HuH-7 (cell line): ENCODE measurements around the gene ZNF513.

Experiments used
- DNase-seq: peaks from one replicate; pipeline ENCODE4 v3.0.0; 2011; ENCODE audit warnings: low spot score

The ZNF513 gene

DNA sequence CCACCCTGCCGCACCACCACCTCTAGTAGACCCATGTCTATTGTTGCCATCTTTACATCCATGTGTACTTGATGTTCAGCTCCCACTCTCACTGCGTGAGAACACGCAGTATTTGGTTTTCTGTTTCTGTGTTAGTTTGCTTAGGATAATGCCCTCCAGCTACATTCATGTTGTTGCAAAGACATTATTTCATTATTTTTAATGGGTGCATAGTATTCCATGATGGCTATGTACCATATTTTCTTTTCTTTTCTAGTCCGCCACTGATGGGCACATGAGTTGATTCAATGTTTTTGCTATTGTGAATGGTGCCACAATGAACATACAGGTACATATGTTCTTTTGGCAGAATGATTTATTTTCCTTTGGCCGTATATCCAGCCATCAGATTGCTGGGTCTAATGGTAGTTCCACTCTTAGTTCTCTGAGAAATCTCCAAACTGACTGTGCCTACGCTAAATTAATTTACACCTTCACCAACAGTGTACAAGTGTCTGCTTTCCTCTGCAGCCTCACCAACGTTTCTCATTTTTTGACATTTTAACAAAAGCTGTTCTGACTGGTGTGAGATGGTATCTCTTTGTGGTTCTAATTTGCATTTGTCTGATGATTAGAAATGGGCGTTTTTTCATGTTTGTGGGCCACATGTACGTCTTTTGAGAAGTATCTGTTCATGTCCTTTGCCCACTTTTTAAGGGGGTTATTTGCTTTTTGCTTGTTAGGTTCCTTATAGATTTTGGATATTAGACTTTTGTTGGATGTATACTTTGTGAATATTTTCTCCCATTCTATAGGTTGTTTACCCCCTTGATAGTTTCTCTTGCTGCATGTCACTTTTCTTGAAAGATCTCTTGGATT, 10.5 kb upstream of the ZNF513 start:
- no peak for DNase-seq

- no peak for DNase-seq
Observed at GRCh38 chr2:27381577-27382181, 1.1 kb upstream of the ZNF513 start.

DNA sequence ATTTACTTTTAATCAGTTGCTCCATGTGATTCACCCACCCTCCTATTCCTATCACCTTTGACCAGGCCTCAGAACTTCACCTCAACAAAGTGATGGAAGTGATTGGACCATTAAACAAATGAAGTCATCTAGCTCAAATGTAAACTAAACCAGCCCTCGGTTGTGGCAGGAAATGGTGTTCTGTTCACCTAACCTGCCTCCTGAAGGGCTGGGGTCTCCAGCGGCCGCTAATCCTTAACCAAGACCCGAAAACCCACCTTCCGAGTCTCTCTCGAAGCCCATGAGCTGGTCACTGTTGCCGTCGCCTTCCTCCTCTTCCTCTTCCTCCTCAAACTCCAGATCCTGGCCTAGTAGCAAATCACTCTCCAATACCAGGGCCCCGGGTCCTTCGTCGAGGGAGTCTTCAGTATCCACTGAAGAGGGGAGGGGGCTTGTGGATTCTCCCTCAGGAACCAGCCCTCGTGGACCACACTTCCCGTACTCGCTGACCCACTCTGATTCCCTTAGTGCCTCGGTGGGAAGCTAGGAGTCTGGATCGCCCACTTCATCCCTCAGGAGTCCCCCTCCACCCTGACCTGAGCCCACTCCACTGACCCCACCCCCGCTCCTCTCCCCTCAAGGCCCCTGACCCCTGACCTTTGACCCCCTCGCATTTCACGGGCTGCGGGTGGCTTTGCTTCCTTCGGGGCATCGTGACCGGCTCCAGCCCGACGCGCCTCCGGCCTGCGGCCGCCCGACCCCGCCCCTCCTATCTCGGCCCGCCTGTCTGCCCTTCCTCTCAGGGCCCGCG, 503 bp downstream of the ZNF513 start:
- peak; percentile 44 for DNase-seq

- no peak for DNase-seq
Observed at GRCh38 chr2:27379383-27379835, 1.1 kb downstream of the ZNF513 start.

DNA sequence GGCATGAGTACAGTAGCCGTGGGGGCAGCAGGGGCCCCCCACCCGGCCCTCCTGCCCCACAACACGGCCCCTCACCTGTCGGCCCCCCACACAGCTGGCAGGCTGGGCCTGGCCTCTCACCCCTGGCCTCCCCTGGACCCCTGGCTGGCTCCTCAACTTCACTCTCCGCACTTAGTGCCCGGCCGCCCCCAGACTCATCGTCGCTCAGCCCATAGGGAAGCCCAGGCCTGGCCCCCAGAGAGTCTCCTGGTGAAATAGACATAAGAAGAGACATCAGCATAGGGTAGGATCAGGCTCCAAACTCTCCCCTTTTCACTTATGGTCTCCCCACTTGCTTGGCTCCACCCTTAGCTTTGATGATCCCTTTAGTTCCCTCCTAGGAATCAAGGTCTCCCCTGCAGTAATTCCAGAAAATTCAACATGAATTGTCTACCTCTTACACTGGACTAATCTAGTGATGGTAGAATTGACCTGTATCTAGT, 1.7 kb downstream of the ZNF513 start:
- DNase-seq: no peak

GRCh38 chr2:27378096-27378808, 2.3 kb downstream of the ZNF513 start:
- no peak for DNase-seq

DNA sequence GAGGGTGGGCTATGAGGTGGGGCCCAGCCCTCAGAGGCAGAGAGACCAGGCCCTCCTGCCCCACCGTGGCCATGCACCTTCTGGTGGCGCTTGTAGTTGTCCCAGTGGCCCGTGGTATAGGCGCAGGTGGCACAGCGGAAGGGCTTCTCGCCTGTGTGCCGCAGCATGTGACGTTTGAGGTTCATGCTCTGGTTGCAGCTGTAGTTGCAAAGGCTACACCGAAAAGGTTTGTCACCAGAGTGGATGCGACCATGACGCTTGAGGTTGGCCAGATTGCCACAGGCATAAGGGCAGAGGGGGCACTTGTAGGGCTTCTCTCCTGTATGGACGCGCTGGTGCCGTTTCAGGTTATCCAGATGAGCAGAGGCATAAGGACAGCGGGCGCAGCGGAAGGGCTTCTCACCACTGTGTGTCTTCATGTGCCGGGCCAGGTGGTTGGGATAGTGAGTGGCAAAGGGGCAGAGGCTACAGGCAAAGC, 2.9 kb downstream of the ZNF513 start:
- DNase-seq: no peak

- DNase-seq: no peak
Observed at GRCh38 chr2:27376866-27377617, 3.5 kb downstream of the ZNF513 start.

DNA sequence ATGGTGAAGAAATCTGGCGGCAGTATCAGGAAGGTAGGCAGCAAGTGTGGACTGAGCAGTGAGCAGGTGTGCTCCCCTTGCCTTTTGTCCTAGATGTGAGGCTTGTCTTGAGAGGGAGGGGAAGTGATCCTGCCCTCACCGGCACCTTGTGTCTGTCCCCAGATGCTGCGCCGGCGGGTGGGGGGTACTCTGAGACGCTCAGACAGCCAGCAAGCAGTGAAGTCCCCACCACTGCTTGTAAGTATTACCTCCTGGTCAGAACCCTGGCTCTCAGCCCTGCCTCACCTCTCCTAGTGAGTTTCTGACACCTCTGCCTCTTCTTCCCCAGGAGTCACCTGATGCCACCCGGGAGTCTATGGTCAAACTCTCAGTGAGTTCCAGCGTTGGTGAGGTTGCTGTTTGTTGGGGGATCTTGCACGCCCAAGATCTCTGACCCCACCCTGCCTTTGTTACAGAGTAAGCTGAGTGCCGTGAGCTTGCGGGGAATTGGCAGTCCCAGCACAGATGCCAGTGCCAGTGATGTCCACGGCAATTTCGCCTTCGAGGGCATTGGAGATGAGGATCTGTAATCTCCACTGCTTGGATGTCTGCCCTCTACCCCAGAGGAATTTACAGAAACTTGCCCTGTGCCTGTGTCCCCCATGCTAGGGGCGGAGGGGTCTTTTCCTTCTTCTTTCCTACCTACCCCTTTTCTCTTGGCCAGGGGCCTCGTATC, 4.2 kb downstream of the ZNF513 start:
- DNase-seq: no peak

DNA sequence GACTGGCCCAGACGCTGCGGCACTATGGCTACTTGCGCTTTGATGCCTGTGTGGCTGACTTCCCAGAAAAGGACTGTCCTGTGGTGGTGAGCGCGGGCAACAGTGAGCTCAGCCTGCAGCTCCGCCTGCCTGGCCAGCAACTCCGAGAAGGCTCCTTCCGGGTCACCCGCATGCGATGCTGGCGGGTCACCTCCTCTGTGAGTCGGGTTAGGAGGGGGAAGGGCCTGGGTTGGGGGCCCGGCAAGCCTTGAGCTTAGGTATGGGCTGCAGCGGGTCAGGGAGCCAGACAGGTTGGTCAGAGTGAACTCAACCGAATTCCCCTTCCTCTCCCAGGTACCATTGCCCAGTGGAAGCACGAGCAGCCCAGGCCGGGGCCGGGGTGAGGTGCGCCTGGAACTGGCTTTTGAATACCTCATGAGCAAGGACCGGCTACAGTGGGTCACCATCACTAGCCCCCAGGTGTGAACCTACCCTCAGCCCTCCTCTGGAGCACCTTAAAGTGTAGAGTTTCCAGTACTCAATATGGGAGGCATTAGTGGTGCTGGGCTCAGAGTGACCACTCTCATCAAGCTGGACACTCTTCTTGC, 4.9 kb downstream of the ZNF513 start:
- DNase-seq: no peak

DNA sequence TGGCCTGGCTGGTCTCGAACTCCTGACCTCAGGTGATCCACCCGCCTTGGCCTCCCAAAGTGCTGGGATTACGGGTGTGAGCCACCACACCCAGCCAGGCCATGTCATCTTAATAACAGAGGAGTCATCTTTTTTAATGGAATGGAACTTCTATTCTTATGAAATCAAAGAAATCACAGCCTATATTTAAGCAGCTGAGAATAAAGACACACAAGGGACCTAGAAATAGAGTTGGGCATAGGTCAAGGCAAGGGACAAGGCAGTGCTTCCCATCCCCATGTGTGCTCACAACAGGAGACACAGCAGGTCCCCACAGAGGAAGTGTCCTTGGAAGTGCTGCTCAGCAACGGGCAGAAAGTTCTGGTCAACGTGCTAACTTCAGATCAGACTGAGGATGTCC, 7.0 kb downstream of the ZNF513 start:
- no peak for DNase-seq

- DNase-seq: no peak
Observed at GRCh38 chr2:27372937-27373336, 7.6 kb downstream of the ZNF513 start.

DNA sequence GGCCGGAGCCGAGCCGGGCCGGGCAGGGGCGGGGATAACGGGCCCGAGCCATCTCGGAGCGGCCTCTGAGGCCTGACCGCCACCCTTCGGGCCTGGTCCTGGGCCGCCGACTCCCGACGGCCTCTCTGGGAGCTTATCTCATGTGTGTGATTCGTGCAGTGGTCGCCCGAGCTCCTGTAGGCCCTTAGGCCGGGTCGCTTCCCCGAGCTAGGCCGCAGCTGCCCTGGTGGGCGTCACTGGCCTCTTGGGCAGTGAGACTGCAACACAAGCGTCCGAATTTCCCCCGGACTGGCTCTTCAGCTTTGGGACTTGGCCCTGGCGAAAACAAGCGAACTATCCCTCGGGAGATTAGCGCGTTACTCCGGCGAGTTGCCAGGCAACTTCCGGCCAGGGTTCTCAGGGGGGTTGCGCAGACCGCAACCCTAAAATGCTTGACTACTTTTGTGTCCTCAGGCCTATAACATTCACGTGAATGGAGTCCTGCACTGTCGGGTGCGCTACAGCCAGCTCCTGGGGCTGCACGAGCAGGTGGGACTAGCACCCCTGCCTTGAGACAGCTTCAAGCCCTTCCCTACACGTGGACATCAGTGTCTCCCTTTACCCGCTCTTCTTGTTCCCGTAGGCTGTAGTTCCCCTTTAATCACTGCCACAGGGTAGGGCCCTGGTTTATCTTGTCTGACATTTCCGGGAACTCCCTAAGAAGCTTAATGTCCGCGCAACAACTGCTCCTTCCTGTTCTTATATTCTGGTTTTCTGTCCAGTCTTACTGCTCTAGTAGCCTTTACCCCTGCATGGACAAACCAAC, 9.5 kb downstream of the ZNF513 start:
- no peak for DNase-seq

GRCh38 chr2:27370026-27370815, 10.3 kb downstream of the ZNF513 start, which contains the start of the genes EIF2B4 and SNX17:
Gene EIF2B4, minus strand, starts transcription at chr2:27370338. Its CDS starts 24 bp downstream, at chr2:27370314.
Gene SNX17, plus strand, starts transcription at chr2:27370616. Its CDS starts 128 bp downstream, at chr2:27370744.
- DNase-seq: peak; percentile 98

- DNase-seq: peak; percentile 85
Observed at GRCh38 chr2:27369471-27370025, 11.0 kb downstream of the ZNF513 start.

DNA sequence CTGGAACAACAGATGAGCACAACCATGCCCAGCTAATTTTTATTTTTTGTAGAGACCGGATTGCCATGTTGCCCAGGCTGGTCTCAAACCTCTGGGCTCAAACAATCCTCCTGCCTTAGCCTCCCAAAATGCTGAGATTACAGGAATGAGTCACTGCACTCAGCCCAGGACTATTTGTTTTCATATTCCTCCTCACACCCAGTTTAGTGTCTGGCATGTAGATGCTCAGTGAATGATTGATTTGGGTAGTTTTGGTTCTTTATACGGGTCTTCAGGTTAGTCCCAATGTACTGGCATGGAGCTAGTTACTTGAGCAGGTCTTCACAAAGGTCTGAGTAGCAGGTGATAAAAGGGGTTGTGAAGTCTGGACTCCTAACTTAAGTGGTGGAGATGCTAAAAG, 16.6 kb downstream of the ZNF513 start:
- no peak for DNase-seq

DNA sequence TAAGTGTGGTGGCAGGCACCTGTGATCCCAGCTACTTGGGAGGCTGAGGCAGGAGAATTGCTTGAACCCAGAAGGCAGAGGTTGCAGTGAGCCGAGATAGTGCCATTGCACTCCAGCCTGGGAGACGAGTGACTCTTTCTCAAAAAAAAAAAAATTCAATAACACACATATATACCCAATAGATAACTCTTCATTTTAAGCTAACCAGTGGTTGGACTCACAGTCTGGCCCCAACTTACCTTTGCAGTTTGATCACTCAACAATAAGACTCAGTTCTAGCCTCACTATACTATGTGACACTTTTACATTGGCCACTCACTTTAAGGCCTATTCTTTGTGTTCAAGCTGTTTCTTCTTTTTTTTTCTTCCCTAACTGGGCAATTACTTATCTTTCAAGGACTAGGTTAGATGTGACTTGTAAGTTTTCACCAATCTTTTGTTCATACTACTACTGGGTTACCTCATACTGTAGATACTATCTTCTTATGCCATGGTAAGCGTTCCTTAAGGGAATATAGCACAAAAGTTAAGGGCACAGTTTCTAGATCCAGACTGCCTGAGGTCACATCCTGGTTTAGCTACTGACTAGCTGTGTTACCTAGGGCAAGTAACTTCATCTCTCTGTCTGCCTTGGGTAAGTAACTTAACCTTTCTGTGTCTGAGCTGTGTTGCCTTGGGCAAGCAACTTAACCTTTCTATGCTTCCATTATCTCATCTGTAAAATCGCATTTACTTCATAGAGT, 17.7 kb downstream of the ZNF513 start:
- DNase-seq: no peak
